ENCODE data around the gene FKBP8. TPM values are rescaled to one million over a fixed set of nuclear protein-coding genes. Genes with fewer than 3 reads are reported as not detected.

FKBP8 gene
- total RNA-seq, 1 donor, result 209 TPM

DNA sequence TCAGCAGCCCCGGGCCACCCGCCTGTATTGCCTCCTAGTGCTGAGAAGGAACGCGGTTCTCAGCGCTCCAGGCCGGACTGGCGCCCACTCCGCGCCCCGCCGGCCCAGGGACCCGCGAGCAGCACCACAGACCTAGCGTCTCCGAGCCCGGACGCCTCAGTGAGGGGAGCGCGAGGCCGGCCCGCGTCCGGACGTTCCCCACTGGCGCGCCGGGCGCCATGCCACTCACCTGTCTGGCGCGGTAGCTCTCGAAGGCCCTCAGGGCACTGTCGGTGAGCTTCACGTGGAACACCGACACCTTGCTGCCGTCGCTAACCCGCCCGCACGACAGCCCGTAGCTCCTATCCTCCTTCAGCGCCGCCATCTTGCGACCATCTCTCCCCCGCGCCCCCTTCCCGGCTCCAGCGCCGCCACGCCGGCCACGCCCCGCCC lies 21.7 kb downstream of the FKBP8 start, which contains the start of gene ELL:
Gene ELL (minus strand): TSS at position 379 of the 432 bp plus-strand sequence. CDS start 15 bp downstream, at position 364.
- TF ChIP-seq, protein P1, sequence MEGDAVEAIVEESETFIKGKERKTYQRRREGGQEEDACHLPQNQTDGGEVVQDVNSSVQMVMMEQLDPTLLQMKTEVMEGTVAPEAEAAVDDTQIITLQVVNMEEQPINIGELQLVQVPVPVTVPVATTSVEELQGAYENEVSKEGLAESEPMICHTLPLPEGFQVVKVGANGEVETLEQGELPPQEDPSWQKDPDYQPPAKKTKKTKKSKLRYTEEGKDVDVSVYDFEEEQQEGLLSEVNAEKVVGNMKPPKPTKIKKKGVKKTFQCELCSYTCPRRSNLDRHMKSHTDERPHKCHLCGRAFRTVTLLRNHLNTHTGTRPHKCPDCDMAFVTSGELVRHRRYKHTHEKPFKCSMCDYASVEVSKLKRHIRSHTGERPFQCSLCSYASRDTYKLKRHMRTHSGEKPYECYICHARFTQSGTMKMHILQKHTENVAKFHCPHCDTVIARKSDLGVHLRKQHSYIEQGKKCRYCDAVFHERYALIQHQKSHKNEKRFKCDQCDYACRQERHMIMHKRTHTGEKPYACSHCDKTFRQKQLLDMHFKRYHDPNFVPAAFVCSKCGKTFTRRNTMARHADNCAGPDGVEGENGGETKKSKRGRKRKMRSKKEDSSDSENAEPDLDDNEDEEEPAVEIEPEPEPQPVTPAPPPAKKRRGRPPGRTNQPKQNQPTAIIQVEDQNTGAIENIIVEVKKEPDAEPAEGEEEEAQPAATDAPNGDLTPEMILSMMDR (IDR thresholded peaks at IDR 0.05; ENCODE audit: insufficient read depth, low read depth, low read length), result no peak
- H3K4me3 ChIP-seq (ENCODE audit: low read depth, low read length), result peak within 1 kb of the TSS; percentile 76
- no peak for DNase-seq (ENCODE audit: low read depth)

DNA sequence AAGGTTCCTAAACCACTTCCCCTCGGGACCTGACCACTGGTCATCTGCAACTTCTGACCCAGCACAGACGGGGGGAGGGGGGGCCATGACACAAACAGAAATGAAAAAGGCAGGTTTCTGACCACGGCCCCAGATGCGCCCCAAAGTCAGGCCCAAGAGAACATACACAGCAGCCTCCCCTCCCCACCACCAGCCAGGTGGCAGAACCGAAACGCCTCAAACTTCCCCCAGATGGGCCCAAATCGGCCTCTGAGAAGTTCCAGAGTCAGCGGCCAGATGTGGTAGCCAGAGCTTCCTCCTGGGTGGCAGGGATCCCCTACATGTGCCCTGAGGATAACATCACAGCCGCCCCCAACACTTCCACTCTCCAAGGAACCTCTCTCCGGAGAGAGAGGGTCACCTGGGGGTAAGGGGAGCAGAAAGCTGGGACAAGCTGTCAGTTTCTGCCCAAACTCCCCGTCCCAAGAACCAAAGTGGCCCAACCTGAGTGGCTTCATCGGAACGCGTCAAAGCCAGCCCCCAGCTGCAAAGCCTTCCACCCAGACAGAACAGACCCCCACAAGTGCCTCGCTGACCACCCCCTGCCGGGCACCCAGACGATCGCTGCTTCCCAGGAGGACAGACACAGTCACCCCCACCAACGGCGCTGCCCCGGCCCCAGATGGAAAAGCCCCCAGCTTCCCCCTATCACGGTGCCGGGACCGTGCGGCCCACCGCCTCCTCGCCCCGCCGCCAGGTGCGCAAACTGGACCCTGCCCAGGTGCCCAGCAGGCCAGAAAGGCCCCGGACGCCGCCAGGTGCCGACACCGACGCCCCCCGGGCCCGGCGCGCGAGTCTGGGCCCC lies 22.3 kb downstream of the FKBP8 start:
- TF ChIP-seq, protein P1 (IDR thresholded peaks at IDR 0.05; ENCODE audit: insufficient read depth, low read depth, low read length), result no peak
- H3K4me3 ChIP-seq (ENCODE audit: low read depth, low read length), result peak overlapping the region; percentile 76
- DNase-seq (ENCODE audit: low read depth), result peak; percentile 53

- DNase-seq (ENCODE audit: low read depth), result peak; percentile 84
- H3K4me3 ChIP-seq (ENCODE audit: low read depth, low read length), result peak overlapping the region; percentile 76
- TF ChIP-seq, protein P1 (IDR thresholded peaks at IDR 0.05; ENCODE audit: insufficient read depth, low read depth, low read length), result peak; percentile 68
Observed at GRCh38 chr19:18519962-18520847, 23.2 kb downstream of the FKBP8 start.

DNA sequence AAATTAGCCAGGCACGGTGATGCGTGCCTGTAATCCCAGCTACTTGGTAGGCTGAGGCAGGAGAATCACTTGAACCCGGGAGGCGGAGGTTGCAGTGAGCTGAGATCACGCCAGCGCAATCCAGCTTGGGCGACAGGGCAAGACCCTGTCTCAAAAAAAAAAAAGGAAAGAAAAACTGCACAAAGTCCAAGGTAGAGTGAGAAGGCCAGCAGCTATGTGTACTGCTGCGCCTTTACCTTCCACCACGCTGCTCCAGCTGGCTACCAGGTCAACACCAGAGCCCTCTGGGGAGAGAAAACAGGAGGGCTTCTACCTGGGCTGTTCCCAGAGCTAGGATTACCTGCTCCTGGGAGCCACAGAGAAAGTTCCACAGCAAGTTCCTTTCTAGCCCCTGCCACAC lies 24.7 kb downstream of the FKBP8 start:
- DNase-seq (ENCODE audit: low read depth), result no peak
- TF ChIP-seq, protein P1 (IDR thresholded peaks at IDR 0.05; ENCODE audit: insufficient read depth, low read depth, low read length), result no peak

DNA sequence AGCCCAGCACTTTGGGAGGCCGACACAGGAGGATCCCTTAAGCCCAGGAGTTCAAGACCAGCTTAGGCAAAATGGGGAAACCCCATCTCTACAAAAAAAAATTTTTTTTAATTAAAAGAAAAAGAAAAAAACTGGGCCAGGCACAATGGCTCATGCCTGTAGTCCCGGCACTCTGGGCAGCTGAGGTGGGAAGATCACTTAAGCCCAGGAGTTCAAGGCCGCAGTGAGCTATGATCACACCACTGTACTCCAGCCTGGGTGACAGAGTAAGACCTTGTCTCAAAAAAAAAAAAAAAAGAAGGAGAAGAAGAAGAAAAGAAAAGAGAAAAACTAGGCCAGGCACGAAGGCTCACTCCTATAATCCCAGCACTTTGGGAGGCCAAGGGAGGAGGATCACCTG lies 25.8 kb downstream of the FKBP8 start:
- DNase-seq (ENCODE audit: low read depth), result no peak
- TF ChIP-seq, protein P1 (IDR thresholded peaks at IDR 0.05; ENCODE audit: insufficient read depth, low read depth, low read length), result no peak
- H3K4me3 ChIP-seq (ENCODE audit: low read depth, low read length), result no peak overlapping the region

More for the DNA sequence above, 24.7 kb downstream of the FKBP8 start:
- H3K4me3 ChIP-seq (ENCODE audit: low read depth, low read length), result no peak overlapping the region

DNA sequence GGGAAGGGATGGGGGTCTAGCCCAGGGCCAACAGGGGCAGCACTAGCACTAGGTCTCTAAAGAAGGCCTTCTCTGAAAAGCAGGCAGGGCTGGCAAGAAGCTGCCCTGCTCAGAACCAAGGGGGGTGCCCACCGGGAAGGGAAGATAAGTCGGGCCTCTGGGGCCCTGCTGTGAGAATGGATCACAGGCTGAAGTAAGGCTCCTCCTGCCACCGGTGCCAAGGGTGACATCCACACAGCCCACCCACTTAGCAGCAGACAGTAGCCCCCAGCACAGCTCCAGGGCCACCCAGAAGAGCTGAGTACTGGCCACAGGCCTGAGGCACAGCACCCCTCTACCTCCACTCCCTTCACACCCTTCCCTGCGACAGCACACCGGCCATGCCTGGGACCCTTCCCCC lies 27.4 kb downstream of the FKBP8 start:
- no peak overlapping the region for H3K4me3 ChIP-seq (ENCODE audit: low read depth, low read length)
- no peak for DNase-seq (ENCODE audit: low read depth)
- TF ChIP-seq, protein P1 (IDR thresholded peaks at IDR 0.05; ENCODE audit: insufficient read depth, low read depth, low read length), result no peak

Data from fibroblast of villous mesenchyme (primary cell).